ENCODE data around the gene SUGCT. TPM values are rescaled to one million over a fixed set of nuclear protein-coding genes. Genes with fewer than 3 reads are reported as not detected.
"Not testable (repeated sequence)": the region's sequence is repeated elsewhere in the genome, so short reads cannot be mapped to it uniquely, and the experiment has no call there.

The SUGCT gene
- total RNA-seq, 2 experiments from 2014 or later = 2.3 to 2.9 TPM

DNA sequence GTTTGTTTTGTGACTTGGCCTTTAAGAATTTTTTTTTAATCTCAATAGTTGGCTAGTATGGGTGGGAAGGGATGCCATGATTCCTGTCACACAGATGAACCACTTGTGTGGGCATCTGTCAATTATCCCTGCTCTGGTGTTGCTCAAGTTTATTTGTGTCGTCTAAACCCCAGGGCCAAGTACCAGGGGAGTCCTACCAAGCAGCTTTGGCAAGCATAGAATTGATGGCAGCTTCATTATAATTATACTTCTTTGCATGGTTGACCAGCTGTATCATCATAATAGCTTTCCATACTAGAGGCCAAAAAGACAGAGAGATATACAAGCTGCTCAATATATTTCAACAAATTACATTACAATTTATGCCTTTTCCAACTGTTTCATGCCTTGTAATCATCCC, 30.4 kb downstream of the SUGCT start:
- Mint-ChIP-seq H3K4me3 (no peak overlapping the region), H3K36me3 (no peaks in the 10 kb centered on the region), H3K4me1 (no peaks in the 10 kb centered on the region), H3K9me3 (no peaks in the 10 kb centered on the region), H3K27me3 (no peaks in the 10 kb centered on the region), H3K27ac (no peak overlapping the region)
- no peak for DNase-seq

DNA sequence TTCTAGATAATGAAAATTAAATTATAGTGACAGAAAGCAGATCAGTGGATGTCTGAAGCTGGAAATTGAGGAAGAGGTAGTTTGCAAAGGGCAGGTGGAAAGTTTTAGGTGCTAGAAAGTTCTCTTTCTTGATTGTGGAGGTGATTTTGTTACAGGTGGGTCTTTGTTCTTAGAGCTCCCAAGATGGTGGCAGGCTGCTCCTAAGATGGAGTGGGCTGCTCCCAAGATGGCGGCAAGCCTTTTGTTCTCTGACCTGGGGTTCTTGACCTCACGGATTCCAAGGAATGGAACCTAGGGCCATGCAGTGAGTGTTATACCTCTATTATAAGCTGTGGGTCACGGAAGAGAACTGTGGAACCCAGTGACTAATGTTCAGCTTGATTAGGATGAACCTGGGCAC, 32.5 kb downstream of the SUGCT start:
- DNase-seq = no peak
- Mint-ChIP-seq H3K4me3 (no peak overlapping the region), H3K27ac (no peak overlapping the region), H3K4me1 (no peaks in the 10 kb centered on the region), H3K9me3 (no peaks in the 10 kb centered on the region), H3K36me3 (no peaks in the 10 kb centered on the region), H3K27me3 (no peaks in the 10 kb centered on the region)

DNA sequence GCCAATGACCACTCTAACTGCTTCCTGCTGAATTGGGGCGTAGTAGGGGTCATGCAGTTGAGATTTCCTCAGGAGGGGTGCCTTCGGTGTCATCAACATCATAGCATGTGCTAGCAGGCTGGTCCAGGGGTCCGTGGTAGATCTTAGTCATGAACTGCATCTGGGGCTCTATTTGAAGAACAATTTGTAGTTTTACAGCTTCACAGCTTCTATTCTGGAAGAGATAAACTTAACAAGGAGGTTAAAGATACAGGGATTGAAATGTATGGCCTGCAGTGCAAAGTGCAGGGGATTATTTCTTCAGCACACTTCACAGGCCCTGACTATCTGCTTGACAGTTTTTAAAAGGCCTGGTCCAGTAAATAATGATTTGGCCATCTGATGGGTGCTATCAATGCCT, 33.5 kb downstream of the SUGCT start:
- not testable (repeated sequence) for H3K27ac Mint-ChIP-seq, H3K36me3 Mint-ChIP-seq, H3K27me3 Mint-ChIP-seq, H3K9me3 Mint-ChIP-seq, H3K4me1 Mint-ChIP-seq, DNase-seq, H3K4me3 Mint-ChIP-seq

DNA sequence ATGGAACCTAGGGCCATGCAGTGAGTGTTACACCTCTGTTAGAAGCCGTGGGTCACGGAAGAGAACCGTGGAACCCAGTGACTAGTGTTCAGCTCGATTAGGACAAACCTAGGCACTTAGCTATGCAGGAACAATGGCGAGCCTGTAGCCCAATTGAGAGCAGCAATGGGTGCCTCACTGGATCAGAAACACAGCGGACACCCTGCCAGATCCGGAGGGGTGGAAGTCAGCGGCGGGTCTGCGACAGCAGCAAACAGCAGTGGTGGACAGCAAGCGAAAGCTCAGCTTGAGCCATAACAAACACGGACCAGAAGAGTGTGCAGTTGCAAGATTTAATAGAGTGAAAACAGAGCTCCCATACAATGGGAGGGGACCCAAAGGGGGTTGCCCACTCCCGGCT, 38.3 kb downstream of the SUGCT start:
- H3K27me3 Mint-ChIP-seq, H3K36me3 Mint-ChIP-seq, H3K9me3 Mint-ChIP-seq, H3K27ac Mint-ChIP-seq, DNase-seq, H3K4me3 Mint-ChIP-seq, H3K4me1 Mint-ChIP-seq: not testable (repeated sequence)

DNA sequence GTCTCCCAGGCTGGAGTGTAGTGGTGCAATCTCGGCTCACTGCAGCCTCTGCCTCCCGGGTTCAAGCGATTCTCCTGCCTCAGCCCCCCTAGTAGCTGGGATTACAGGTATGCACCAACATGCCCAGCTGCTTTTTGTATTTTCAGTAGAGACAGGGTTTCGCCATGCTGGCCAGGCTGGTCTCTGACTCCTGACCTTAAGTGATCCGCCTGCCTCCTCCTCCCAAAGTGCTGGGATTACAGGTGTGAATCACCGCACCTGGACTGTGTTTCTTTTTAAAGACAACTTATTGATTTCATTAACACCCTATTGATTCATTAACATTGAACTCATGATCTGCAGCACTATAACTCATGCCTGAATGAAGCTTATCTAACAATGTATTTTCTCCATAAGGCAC, 40.5 kb downstream of the SUGCT start:
- not testable (repeated sequence) for H3K27ac Mint-ChIP-seq, H3K36me3 Mint-ChIP-seq, H3K4me3 Mint-ChIP-seq, H3K4me1 Mint-ChIP-seq, DNase-seq, H3K9me3 Mint-ChIP-seq, H3K27me3 Mint-ChIP-seq

DNA sequence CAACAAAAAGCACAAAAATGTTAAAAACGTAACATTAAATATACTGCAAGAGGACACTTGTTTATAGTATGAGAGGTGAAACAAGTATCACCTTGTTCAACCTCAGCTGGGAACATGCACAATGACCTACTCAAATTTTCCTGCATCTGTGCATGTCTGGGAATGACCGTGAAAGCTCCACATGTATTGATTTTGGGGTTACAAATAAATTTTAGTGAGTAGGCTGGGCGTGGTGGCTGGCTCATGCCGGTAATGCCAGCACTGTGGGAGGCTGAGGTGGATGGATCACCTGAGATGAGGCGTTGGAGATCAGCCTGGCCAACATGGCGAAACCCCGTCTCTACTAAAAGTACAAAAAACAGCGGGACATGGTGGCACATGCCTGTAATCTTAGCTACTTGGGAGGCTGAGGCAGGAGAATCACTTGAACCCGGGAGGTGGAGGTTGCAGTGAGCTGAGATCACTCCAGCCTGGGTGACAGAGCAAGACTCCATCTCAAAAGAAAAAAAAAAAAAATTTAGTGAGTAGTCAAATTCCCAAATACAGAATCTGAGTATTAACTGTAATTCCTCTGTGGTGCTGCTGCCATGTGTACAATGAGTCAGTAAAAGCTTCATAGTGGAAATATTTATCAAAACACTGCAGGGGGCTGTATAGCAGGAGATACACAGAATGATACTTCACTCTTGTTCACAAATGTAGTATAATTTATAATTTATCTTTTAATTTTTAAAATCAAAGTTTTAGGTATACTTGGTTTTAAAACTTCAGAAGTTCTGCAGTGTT, 41.1 kb downstream of the SUGCT start:
- Mint-ChIP-seq H3K9me3 (no peaks in the 10 kb centered on the region), H3K4me3 (no peak overlapping the region), H3K27me3 (no peaks in the 10 kb centered on the region), H3K4me1 (no peaks in the 10 kb centered on the region), H3K36me3 (no peaks in the 10 kb centered on the region), H3K27ac (no peak overlapping the region)
- DNase-seq = no peak

DNA sequence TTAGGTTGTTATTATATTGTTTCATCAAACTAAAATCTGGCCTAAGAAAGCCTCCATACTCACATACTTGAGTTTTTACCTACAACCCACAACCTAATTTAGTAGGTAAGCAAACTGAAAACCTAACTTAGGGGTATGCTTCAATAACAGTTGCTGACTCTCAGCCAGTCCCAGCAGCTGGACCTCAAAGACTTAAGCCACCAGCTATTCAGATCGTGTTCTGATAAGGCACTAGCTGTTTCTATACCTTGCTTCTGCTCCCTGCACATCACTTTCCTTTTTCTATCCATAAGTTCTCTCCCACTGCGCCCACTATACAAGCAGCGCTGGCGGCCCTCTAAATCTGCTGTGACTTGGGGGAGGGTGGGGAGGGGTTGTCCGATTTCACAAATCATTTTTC, 42.3 kb downstream of the SUGCT start:
- Mint-ChIP-seq H3K4me3 (no peak overlapping the region), H3K27me3 (no peaks in the 10 kb centered on the region), H3K4me1 (no peaks in the 10 kb centered on the region), H3K27ac (no peak overlapping the region), H3K36me3 (no peaks in the 10 kb centered on the region), H3K9me3 (no peaks in the 10 kb centered on the region)
- DNase-seq = no peak

DNA sequence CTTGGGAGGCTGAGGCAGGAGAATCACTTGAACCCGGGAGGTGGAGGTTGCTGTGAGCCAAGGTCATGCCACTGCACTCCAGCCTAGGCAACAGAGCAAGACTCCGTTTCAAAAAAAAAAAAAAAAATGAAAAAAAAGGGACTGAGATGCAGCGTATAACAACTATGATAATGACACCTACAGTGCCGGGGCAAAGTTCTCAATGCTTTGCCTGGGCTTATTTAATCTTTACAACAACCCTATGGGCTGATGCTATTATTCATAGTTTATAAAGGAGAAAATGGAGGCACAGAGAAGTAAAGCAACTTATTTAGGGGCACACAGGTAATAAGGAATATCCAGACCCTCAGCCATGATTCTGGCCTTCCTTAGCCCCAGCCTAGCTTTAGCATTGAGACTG, 47.6 kb downstream of the SUGCT start:
- no peak for DNase-seq
- H3K27me3 Mint-ChIP-seq = no peaks in the 10 kb centered on the region
- H3K27ac Mint-ChIP-seq = no peak overlapping the region
- H3K9me3 Mint-ChIP-seq = no peaks in the 10 kb centered on the region
- peaks cover 1% of the 10 kb centered on the region for H3K36me3 Mint-ChIP-seq
- H3K4me1 Mint-ChIP-seq = no peaks in the 10 kb centered on the region
- no peak overlapping the region for H3K4me3 Mint-ChIP-seq

DNA sequence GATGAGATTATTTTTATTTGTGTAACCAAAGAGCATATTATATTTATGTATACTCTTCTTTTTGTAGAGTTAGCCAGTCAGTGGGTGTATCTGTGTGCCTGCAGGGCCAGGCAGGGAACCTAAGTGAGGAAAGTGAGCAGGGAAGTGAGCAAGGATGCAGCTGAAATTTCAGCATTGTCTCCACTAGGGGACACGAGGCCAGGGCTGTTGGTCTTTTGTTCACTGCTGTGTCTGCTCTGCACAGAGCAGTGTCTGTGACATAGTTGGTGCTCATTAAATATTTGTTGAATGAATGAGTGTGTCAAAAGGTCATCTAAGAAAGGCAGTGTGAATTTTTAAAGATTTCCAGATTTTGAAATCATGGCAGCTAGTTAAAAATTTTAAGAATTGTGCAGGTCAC, 51.8 kb downstream of the SUGCT start:
- no peaks in the 10 kb centered on the region for H3K9me3 Mint-ChIP-seq
- H3K36me3 Mint-ChIP-seq = peaks cover 1% of the 10 kb centered on the region
- no peaks in the 10 kb centered on the region for H3K4me1 Mint-ChIP-seq
- no peaks in the 10 kb centered on the region for H3K27me3 Mint-ChIP-seq
- H3K27ac Mint-ChIP-seq = no peak overlapping the region
- DNase-seq = no peak
- no peak overlapping the region for H3K4me3 Mint-ChIP-seq

DNA sequence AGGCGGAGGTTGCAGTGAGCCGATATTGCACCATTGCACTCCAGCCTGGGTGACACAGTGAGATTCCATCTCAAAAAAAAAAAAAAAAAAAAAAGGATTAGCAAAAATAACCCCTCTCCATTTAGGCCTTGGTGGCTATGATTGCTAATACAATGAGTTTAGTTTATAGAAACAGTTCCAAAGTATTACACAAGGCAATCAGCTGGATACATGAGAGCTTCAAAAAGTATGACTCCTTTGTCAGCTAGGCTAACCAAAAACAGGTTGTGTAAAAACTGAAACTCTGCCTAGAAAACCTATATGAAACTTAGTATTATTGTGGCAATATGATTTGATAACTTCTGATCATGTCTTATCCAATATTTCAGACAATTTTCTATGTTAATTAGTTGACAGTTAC, 57.2 kb downstream of the SUGCT start:
- H3K27ac Mint-ChIP-seq = no peak overlapping the region
- H3K27me3 Mint-ChIP-seq = no peaks in the 10 kb centered on the region
- H3K36me3 Mint-ChIP-seq = no peaks in the 10 kb centered on the region
- H3K4me3 Mint-ChIP-seq = no peak overlapping the region
- DNase-seq = no peak
- H3K9me3 Mint-ChIP-seq = no peaks in the 10 kb centered on the region
- no peaks in the 10 kb centered on the region for H3K4me1 Mint-ChIP-seq

DNA sequence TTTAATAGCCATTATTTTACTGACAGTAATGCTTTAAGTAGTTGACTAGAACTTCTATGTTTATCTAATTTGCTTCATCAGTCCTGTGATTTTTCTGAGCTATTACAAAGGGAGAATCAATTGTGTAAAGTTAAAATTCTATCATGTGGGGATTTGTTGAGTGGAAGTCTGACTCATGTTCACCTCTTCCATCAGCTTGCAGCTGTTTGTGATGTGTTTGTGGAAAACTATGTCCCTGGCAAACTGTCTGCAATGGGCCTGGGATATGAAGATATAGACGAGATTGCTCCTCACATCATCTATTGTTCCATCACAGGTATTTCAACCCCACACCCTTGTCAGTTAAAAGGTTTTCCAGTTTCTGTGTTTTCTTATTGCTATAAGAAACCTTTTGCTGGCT, 59.9 kb downstream of the SUGCT start:
- no peaks in the 10 kb centered on the region for H3K27me3 Mint-ChIP-seq
- H3K9me3 Mint-ChIP-seq = no peaks in the 10 kb centered on the region
- no peak for DNase-seq
- no peak overlapping the region for H3K4me3 Mint-ChIP-seq
- no peaks in the 10 kb centered on the region for H3K36me3 Mint-ChIP-seq
- H3K27ac Mint-ChIP-seq = no peak overlapping the region
- no peaks in the 10 kb centered on the region for H3K4me1 Mint-ChIP-seq

DNA sequence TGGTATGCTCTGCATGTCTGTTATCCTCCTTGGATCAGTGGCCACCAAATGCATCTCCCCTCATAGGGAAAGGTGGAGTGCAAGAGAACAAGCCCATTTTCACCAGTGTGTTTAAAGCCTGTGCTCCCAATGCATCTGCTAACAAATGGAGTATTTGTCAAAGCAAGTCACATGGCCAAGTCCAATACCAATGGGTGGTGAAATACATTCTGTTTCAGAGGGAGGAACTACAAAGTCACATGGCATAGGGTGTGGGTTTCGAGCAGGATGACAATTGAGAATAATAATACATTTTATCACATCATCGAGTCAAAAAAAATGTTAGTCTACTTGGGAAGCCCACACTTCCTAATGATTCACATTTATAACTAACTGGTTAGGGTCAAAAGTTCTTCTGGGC, 62.7 kb downstream of the SUGCT start:
- H3K27ac Mint-ChIP-seq = no peak overlapping the region
- DNase-seq = no peak
- H3K36me3 Mint-ChIP-seq = no peaks in the 10 kb centered on the region
- H3K27me3 Mint-ChIP-seq = no peaks in the 10 kb centered on the region
- no peaks in the 10 kb centered on the region for H3K4me1 Mint-ChIP-seq
- H3K4me3 Mint-ChIP-seq = no peak overlapping the region
- no peaks in the 10 kb centered on the region for H3K9me3 Mint-ChIP-seq

DNA sequence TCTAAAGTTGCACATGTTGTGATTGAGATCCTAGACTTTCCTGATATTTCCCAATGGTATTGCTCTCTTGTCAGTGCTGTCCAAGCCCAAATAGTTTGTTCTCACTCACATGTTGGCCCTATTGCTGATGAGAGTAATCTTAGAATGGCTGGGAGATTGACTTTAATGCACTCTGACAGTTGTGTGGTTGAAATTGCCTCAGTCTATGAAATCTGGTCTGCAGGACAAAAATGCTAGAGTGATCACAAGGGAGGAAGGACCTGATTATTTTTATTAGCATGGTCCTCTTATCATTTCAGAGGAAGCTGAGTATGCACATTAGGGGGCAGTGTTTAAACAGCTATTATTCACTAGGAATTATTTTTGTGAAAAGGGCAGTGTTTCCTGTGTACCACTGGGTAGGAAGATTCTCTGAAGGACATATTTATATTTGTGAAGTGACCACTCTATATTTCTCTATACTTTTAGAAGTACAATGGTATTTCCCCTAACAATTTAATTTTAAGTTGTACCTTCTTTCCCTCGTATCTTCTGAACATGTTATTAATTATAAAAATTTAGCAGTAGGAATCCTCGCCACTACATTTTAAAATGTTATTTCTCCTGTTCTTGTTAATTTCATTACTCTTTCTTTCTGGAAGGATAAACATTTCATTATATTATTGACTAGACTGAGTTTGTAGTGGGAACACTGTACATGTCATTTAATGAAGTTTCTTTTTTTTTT, 64.4 kb downstream of the SUGCT start:
- no peaks in the 10 kb centered on the region for H3K27me3 Mint-ChIP-seq
- H3K4me1 Mint-ChIP-seq = no peaks in the 10 kb centered on the region
- no peak for DNase-seq
- no peak overlapping the region for H3K4me3 Mint-ChIP-seq
- H3K36me3 Mint-ChIP-seq = no peaks in the 10 kb centered on the region
- no peaks in the 10 kb centered on the region for H3K9me3 Mint-ChIP-seq
- no peak overlapping the region for H3K27ac Mint-ChIP-seq

DNA sequence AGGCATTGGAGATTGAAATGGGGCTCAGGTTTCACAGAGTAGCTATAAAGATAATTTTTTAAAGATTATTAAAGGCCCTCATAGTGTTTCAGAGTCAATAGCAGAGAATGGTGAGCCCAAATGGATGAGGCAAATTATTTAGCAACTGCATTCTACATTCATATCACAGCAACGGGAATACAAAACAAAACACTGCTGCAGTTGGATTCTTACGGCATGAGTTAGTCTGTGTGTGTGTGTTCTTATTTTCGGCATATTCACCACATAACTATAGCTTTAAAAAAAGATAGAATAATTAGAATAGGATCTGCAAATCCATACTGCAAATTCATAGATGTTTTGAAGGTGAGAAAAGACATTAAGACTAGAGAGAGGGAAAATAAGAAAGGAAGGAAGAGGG, 66.0 kb downstream of the SUGCT start:
- no peaks in the 10 kb centered on the region for H3K9me3 Mint-ChIP-seq
- H3K4me1 Mint-ChIP-seq = no peaks in the 10 kb centered on the region
- no peak for DNase-seq
- H3K36me3 Mint-ChIP-seq = no peaks in the 10 kb centered on the region
- H3K4me3 Mint-ChIP-seq = no peak overlapping the region
- no peak overlapping the region for H3K27ac Mint-ChIP-seq
- no peaks in the 10 kb centered on the region for H3K27me3 Mint-ChIP-seq

DNA sequence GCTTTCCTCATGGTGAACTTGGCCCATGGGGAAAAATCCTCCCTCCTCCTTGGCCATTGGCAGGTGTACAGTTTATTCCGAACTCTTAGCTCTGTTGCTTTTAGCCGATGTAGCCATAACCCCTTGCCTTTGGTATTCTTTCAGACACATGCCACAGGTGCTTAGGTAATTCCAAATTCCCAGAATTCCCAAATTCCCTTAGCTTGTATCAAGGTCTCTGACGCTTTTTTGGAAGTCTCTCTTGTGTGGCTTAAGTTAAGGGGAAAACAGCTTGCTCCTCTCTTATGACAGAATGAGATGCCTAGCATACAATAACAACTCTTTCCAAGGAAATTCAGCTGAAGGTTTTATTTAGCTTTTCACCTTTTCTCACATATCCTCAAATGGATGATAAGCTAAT, 68.0 kb downstream of the SUGCT start:
- no peak for DNase-seq
- Mint-ChIP-seq H3K36me3 (no peaks in the 10 kb centered on the region), H3K27ac (no peak overlapping the region), H3K9me3 (no peaks in the 10 kb centered on the region), H3K27me3 (no peaks in the 10 kb centered on the region), H3K4me1 (no peaks in the 10 kb centered on the region), H3K4me3 (no peak overlapping the region)

DNA sequence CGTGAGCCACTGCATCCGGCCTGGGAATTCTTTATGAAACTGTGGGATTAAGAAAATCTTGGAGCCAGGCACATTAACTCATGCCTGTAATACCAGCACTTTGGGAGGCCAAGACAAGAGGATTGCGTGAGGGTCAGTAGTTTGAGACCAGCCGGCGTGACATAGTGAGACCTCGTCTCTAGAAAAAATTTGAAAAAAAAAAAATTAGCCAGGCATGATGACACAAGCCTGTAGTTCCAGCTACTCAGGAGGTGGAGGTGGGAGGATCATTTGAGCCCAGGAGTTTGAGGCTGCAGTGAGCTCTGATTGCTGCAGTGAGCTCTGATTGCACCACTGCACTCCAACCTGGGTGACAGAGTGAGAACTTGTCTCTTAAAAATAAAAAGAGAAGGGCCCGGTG, 69.8 kb downstream of the SUGCT start:
- DNase-seq = no peak
- Mint-ChIP-seq H3K27ac (no peak overlapping the region), H3K27me3 (no peaks in the 10 kb centered on the region), H3K9me3 (no peaks in the 10 kb centered on the region), H3K4me1 (no peaks in the 10 kb centered on the region), H3K36me3 (no peaks in the 10 kb centered on the region), H3K4me3 (no peak overlapping the region)
